K562 (cell line): ENCODE results near the gene CDKL4. TPM values are rescaled to one million over a fixed set of nuclear protein-coding genes. Genes with fewer than 3 reads are reported as not detected.

Experiments used
- ATAC-seq: fragments of 200-7000 bp; cut with Tn5 transposase; 3 replicates; pipeline ENCODE4 v1.9.1; 2020; ENCODE audit warnings: moderate library complexity
- BruUV-seq: library from RNA; stranded (reverse); fragments of 400-500 nt; replicated peaks from 2 replicates; lab custom pipeline; 2021; lab: Mats Ljungman, UMichigan
- CTCF ChIA-PET: fragments of 300-600 bp; formaldehyde crosslinking; extraction: SDS; loops from one replicate; lab custom pipeline; 2021; ENCODE audit warnings: low intra/inter-chr PET ratio; lab: Yijun Ruan, JAX
- POLR2A ChIA-PET: fragments of 300-600, 350-650 bp; sonication (Branson Sonifier 250); formaldehyde crosslinking; extraction: SDS; loops from one replicate; lab custom pipeline; 2021; ENCODE audit warnings: antibody characterized with exemption, inconsistent platforms; lab: Yijun Ruan, JAX
- DNase-seq, 4 experiments: peaks; one replicate each; pipeline versions ENCODE4 v3.0.0 to v3.0.0-alpha.2; 2011 to 2018; ENCODE audit warnings: low spot score in 3 of 4, mixed read lengths in 3 of 4; ENCODE audit errors: extremely low read depth in 1 of 4
- FAIRE-seq: peaks from 2 replicates; lab custom pipeline; 2011; peaks lifted over from hg19 to GRCh38; lab: Jason Lieb, UNC
- H2AFZ ChIP-seq: 2 replicates; pipeline ENCODE4 v1.6.0; 2011; ENCODE audit warnings: low read depth, low read length, control low read depth, inconsistent platforms
- H3K27ac ChIP-seq: fragments of 200-600 bp; 3 replicates; pipeline ENCODE4 v1.8.0; 2011; ENCODE audit warnings: low read depth, mild to moderate bottlenecking, control low read depth, inconsistent platforms, low read length, moderate library complexity, mixed read lengths; ENCODE audit errors: extremely low read depth
- H3K27me3 ChIP-seq, 2 experiments: fragments of 300-600 bp in 1 of 2; 2 replicates in 1 of 2; 3 replicates in 1 of 2; pipeline versions ENCODE4 v1.6.0 to v1.8.0; 2011; ENCODE audit warnings: inconsistent platforms in 2 of 2, low read length in 2 of 2, mild to moderate bottlenecking in 1 of 2, mixed read lengths in 1 of 2, moderate library complexity in 1 of 2; ENCODE audit not compliant: control insufficient read depth in 2 of 2, insufficient read depth in 2 of 2
- H3K36me3 ChIP-seq: fragments of 300-600 bp; 3 replicates; pipeline ENCODE4 v1.8.0; 2011; ENCODE audit warnings: mild to moderate bottlenecking, low read length, inconsistent platforms; ENCODE audit not compliant: control insufficient read depth, insufficient read depth
- H3K4me1 ChIP-seq, 2 experiments: fragments of 200-600 bp in 1 of 2; replicated peaks in 1 of 2; 2 replicates in 1 of 2; 3 replicates in 1 of 2; pipeline versions ENCODE4 v1.5.1 to v1.8.0; 2011; ENCODE audit warnings: inconsistent platforms in 2 of 2, low read length in 2 of 2, mild to moderate bottlenecking in 1 of 2, mixed read lengths in 1 of 2, moderate library complexity in 1 of 2; ENCODE audit not compliant: control insufficient read depth in 2 of 2, insufficient read depth in 2 of 2
- H3K4me2 ChIP-seq: 2 replicates; pipeline ENCODE4 v1.6.1; 2011; ENCODE audit warnings: low read length, control low read depth, inconsistent platforms, mixed read lengths; ENCODE audit not compliant: insufficient read depth
- H3K4me3 ChIP-seq: fragments of 200-600 bp; sonication (generic), shearing (Covaris generic); 2 replicates; pipeline ENCODE4 v1.5.1; 2016; ENCODE audit warnings: control low read depth, inconsistent platforms
- H3K79me2 ChIP-seq: fragments of 200-600 bp; 3 replicates; pipeline ENCODE4 v1.8.0; 2011; ENCODE audit warnings: low read length, inconsistent platforms; ENCODE audit not compliant: control insufficient read depth, insufficient read depth
- H3K9ac ChIP-seq, 2 experiments: 2 replicates each; pipeline versions ENCODE4 v1.6.0 to v1.6.1; 2011; ENCODE audit warnings: low read depth in 2 of 2, low read length in 2 of 2, control low read depth in 1 of 2, inconsistent platforms in 1 of 2, mild to moderate bottlenecking in 1 of 2, mixed read lengths in 1 of 2; ENCODE audit not compliant: insufficient read depth in 1 of 2
- H3K9me1 ChIP-seq: one replicate; pipeline ENCODE4 v1.6.0; 2011; ENCODE audit warnings: inconsistent platforms, mild to moderate bottlenecking, low read length, moderate library complexity; ENCODE audit not compliant: control insufficient read depth, insufficient read depth
- H3K9me3 ChIP-seq: replicated peaks from 2 replicates; pipeline ENCODE4 v1.5.1; 2011; ENCODE audit warnings: low read depth, low read length, inconsistent platforms; ENCODE audit not compliant: control insufficient read depth, insufficient read depth
- H4K20me1 ChIP-seq: replicated peaks from 2 replicates; pipeline ENCODE4 v1.6.1; 2011; ENCODE audit warnings: low read length, inconsistent platforms, mixed read lengths; ENCODE audit not compliant: control insufficient read depth, insufficient read depth
- ATF3 ChIP-seq, 2 experiments: fragments of 450-650 bp in 1 of 2; sonication (generic) in 1 of 2; formaldehyde crosslinking in 1 of 2; IDR thresholded peaks in 1 of 2; conservative IDR thresholded peaks in 1 of 2; 2 replicates each; pipeline versions ENCODE4 v1.6.1 to v1.8.1; 2016 to 2023; ENCODE audit warnings: mild to moderate bottlenecking in 2 of 2, moderate library complexity in 2 of 2, inconsistent platforms in 1 of 2, missing genetic modification reagents in 1 of 2
- BDP1 ChIP-seq: IDR thresholded peaks from 3 replicates; pipeline ENCODE4 v1.6.1; 2011; ENCODE audit not compliant: insufficient read length, insufficient read depth
- CBFA2T3 ChIP-seq: fragments of 450-650 bp; IDR thresholded peaks from 2 replicates; pipeline ENCODE4 v1.6.1; 2017
- CEBPB ChIP-seq: fragments of 450-650 bp; IDR thresholded peaks from 2 replicates; pipeline ENCODE4 v1.6.1; 2016; ENCODE audit warnings: missing genetic modification characterization, missing compliant biosample characterization
- CEBPG ChIP-seq, 3 experiments: fragments of 200-800 bp in 1 of 3; sonication (Bioruptor generic) in 1 of 3; sonication (generic) in 1 of 3; formaldehyde crosslinking in 1 of 3; IDR thresholded peaks in 2 of 3; conservative IDR thresholded peaks in 1 of 3; 2 replicates each; pipeline versions ENCODE4 v1.6.1 to v1.8.0; 2016 to 2022; ENCODE audit warnings: missing compliant biosample characterization in 2 of 3, missing genetic modification characterization in 2 of 3, mild to moderate bottlenecking in 1 of 3, missing genetic modification reagents in 1 of 3
- CREB1 ChIP-seq, 2 experiments: sonication (generic) in 1 of 2; formaldehyde crosslinking in 1 of 2; IDR thresholded peaks; 2 replicates each; pipeline versions ENCODE4 v1.6.1 to v1.8.0; 2012 to 2022; ENCODE audit warnings: inconsistent platforms in 1 of 2, mild to moderate bottlenecking in 1 of 2, missing genetic modification reagents in 1 of 2, moderate library complexity in 1 of 2
- CREBBP ChIP-seq: IDR thresholded peaks from one replicate; pipeline ENCODE4 v1.6.1; 2012; ENCODE audit warnings: low read depth, mild to moderate bottlenecking, control low read depth, inconsistent platforms, low read length
- DPF2 ChIP-seq: fragments of 450-650 bp; IDR thresholded peaks from 2 replicates; pipeline ENCODE4 v1.6.1; 2016
- FOSL1 ChIP-seq: fragments of 200-800 bp; sonication (Bioruptor generic); conservative IDR thresholded peaks from 2 replicates; pipeline ENCODE4 v1.6.1; 2016; ENCODE audit warnings: missing genetic modification characterization, missing compliant biosample characterization
- JUN ChIP-seq, 2 experiments: sonication (generic) in 1 of 2; formaldehyde crosslinking in 1 of 2; IDR thresholded peaks; 2 replicates each; pipeline versions ENCODE4 v1.6.1 to v1.8.0; 2012 to 2022; ENCODE audit warnings: borderline replicate concordance in 2 of 2, mild to moderate bottlenecking in 2 of 2, improper control_type of control experiment in 1 of 2, low read depth in 1 of 2, low read length in 1 of 2, missing genetic modification reagents in 1 of 2
- KDM2B ChIP-seq: fragments of 250-450 bp; sonication (Bioruptor Pico); IDR thresholded peaks from 2 replicates; pipeline ENCODE4 v1.8.0; 2021; ENCODE audit warnings: mild to moderate bottlenecking, moderate library complexity
- MCM5 ChIP-seq: fragments of 450-650 bp; IDR thresholded peaks from 2 replicates; pipeline ENCODE4 v1.6.1; 2016; ENCODE audit warnings: low read depth
- NFE2 ChIP-seq: IDR thresholded peaks from 2 replicates; pipeline ENCODE4 v1.6.1; 2014; ENCODE audit warnings: antibody characterized with exemption, low read depth
- NFYB ChIP-seq: IDR thresholded peaks from 2 replicates; pipeline ENCODE4 v1.6.1; 2011; ENCODE audit warnings: mild to moderate bottlenecking, moderate library complexity; ENCODE audit not compliant: insufficient read length; ENCODE audit errors: extremely low read depth
- ZNF232 ChIP-seq: sonication (generic); formaldehyde crosslinking; IDR thresholded peaks from 2 replicates; pipeline ENCODE4 v1.8.0; 2022; ENCODE audit warnings: mild to moderate bottlenecking, missing genetic modification reagents
- ZNF253 ChIP-seq: fragments of 250-450 bp; sonication (Bioruptor Pico); conservative IDR thresholded peaks from 2 replicates; pipeline ENCODE4 v1.6.1; 2021; ENCODE audit warnings: mild to moderate bottlenecking
- ZNF384 ChIP-seq: IDR thresholded peaks from 2 replicates; pipeline ENCODE4 v1.6.1; 2012; ENCODE audit warnings: low read depth, low read length, improper control_type of control experiment
- ZNF695 ChIP-seq: fragments of 450-650 bp; formaldehyde crosslinking; IDR thresholded peaks from 2 replicates; pipeline ENCODE4 v1.4.0; 2020; ENCODE audit warnings: mild to moderate bottlenecking, moderate library complexity
- ZNF699 ChIP-seq: fragments of 250-450 bp; sonication (Bioruptor Pico); IDR thresholded peaks from 2 replicates; pipeline ENCODE4 v1.8.0; 2021; ENCODE audit warnings: mild to moderate bottlenecking, moderate library complexity; ENCODE audit not compliant: insufficient replicate concordance
- WGBS: fragments of 100-300 bp; shearing (Covaris generic); methylation state at CpG from one replicate; pipeline ENCODE4 v1.1.6; 2016; ENCODE audit warnings: low coverage, mixed read lengths; ENCODE audit not compliant: insufficient coverage; ENCODE audit errors: missing lambda C conversion rate; 5-methylcytosine and 5-hydroxymethylcytosine counted together
- in situ Hi-C: fragments of 300-500 bp; cut with MboI; formaldehyde crosslinking; loops from 4 replicates; pipeline ENCODE4 v1.15.0; 2018; ENCODE audit warnings: inconsistent platforms, mixed read lengths
- intact Hi-C: fragments of 100-400 bp; cut with micrococcal nuclease; formaldehyde crosslinking; loops from 2 replicates; pipeline ENCODE4 v1.14.2; 2022
- polyA plus RNA-seq, 8 experiments: library from polyadenylated mRNA; depleted of rRNA in 4 of 8; stranded (reverse) in 5 of 8; unstranded in 3 of 8; fragments of >200 nt; fragmentation: Nextera tagmentation in 2 of 8; fragmentation: Illumina TruSeq in 1 of 8; extraction: Ambion mirVana in 2 of 8; extraction: Trizol in 1 of 8; gene quantifications; 2 replicates each; pipeline versions ENCODE4 v1.2.1 to v1.2.3, GENCODE V29; 2011 to 2014; ENCODE audit warnings: inconsistent platforms in 1 of 8, missing spikeins in 1 of 8
- total RNA-seq, 7 experiments: library from RNA; depleted of rRNA in 6 of 7; stranded (reverse); fragments of >200 nt in 6 of 7; fragmentation: Illumina TruSeq in 2 of 7; extraction: Trizol in 2 of 7; gene quantifications; 2 replicates each; pipeline versions ENCODE4 v1.2.1 to v1.2.3, GENCODE V29; 2011 to 2021; ENCODE audit warnings: low replicate concordance in 1 of 7

Gene CDKL4
- total and polyA plus RNA-seq, 9 of the 15 experiments (the other 6 are each of a cell fraction or from before 2014, with no cell fraction given) = not detected

GRCh38 chr2:39234754-39235153 lies 9.0 kb downstream of the CDKL4 start:
- Histone ChIP-seq H3K4me3 (no peak overlapping the region), H3K27me3 (no peaks in the 10 kb centered on the region), H3K9ac (no peak overlapping the region), H3K9me1 (no peaks in the 10 kb centered on the region), H3K4me1 (no peaks in the 10 kb centered on the region; a peak in 1 of 5 replicates), H3K79me2 (no peaks in the 10 kb centered on the region), H2AFZ (no peak overlapping the region), H3K4me2 (no peak overlapping the region), H3K27ac (no peak overlapping the region), H3K9me3 (no peaks in the 10 kb centered on the region), H3K36me3 (no peaks in the 10 kb centered on the region), H4K20me1 (no peaks in the 10 kb centered on the region)
- FAIRE-seq (no peak), ATAC-seq (no peak), DNase-seq (no peak)
- intact Hi-C loops = loop anchor here (10.0 kb wide), 1 partner anchor 280 kb away; no protein-coding TSS in a partner anchor
- no TSS peak for BruUV-seq
- TF ChIP-seq CREB1 (IDR thresholded peaks at IDR 0.05) = no peak
- no peak for TF ChIP-seq CREB1 (CRISPR knock-in tag; IDR thresholded peaks at IDR 0.05)
- 0 out of 2 replicates have a peak, but pooled peaks have one; percentile 20 for TF ChIP-seq JUN (IDR thresholded peaks at IDR 0.05; ENCODE audit: borderline replicate concordance, low read depth, low read length)
- TF ChIP-seq JUN (CRISPR knock-in tag; IDR thresholded peaks at IDR 0.05; ENCODE audit: borderline replicate concordance) = no peak
- TF ChIP-seq CEBPG (CRISPR knock-in tag; IDR thresholded peaks at IDR 0.05) = peak; percentile 70; the same call in 1 of the 2 replicates
- TF ChIP-seq CEBPG (tag; conservative IDR thresholded peaks at IDR 0.05 in 1 of 2, IDR thresholded peaks at IDR 0.05 in 1 of 2) = peak; percentile 29 to 70; a peak in 3 of 4 replicates
- no peak for TF ChIP-seq ZNF232 (CRISPR knock-in tag)
- TF ChIP-seq CEBPB (tag) = peak; percentile 74
- no peak for TF ChIP-seq ZNF695 (CRISPR knock-in tag)
- TF ChIP-seq NFE2 = no peak
- no peak for TF ChIP-seq KDM2B (CRISPR knock-in tag)
- peak; percentile 40; the same call in 1 of the 2 replicates for TF ChIP-seq ATF3 (IDR thresholded peaks at IDR 0.05)
- no peak for TF ChIP-seq ATF3 (CRISPR knock-in tag; conservative IDR thresholded peaks at IDR 0.05)
- no peak for TF ChIP-seq ZNF253 (CRISPR knock-in tag)
- TF ChIP-seq FOSL1 (tag) = peak; percentile 33; the same call in 1 of the 2 replicates
- no peak for TF ChIP-seq CREBBP
- peak; percentile 53; the same call in 1 of the 2 replicates for TF ChIP-seq ZNF384
- TF ChIP-seq DPF2 = no peak
- TF ChIP-seq CBFA2T3 = no peak
- TF ChIP-seq NFYB = no peak
- no peak for TF ChIP-seq BDP1
- TF ChIP-seq ZNF699 (CRISPR knock-in tag) = no peak
- no peak for TF ChIP-seq MCM5
- in situ Hi-C loops = loop anchor here (25.0 kb wide), 1 partner anchor 297 kb away; no protein-coding TSS in a partner anchor
- 8% methylated on average over 1 of the region's 1 CpG for WGBS
- CTCF ChIA-PET = no interaction called here
- POLR2A ChIA-PET = no interaction called here
